ENCODE results near the gene DYNC1I1.

GRCh38 chr7:95788258-95788657 lies 15.9 kb downstream of the DYNC1I1 start:
- TF ChIP-seq, protein P1, sequence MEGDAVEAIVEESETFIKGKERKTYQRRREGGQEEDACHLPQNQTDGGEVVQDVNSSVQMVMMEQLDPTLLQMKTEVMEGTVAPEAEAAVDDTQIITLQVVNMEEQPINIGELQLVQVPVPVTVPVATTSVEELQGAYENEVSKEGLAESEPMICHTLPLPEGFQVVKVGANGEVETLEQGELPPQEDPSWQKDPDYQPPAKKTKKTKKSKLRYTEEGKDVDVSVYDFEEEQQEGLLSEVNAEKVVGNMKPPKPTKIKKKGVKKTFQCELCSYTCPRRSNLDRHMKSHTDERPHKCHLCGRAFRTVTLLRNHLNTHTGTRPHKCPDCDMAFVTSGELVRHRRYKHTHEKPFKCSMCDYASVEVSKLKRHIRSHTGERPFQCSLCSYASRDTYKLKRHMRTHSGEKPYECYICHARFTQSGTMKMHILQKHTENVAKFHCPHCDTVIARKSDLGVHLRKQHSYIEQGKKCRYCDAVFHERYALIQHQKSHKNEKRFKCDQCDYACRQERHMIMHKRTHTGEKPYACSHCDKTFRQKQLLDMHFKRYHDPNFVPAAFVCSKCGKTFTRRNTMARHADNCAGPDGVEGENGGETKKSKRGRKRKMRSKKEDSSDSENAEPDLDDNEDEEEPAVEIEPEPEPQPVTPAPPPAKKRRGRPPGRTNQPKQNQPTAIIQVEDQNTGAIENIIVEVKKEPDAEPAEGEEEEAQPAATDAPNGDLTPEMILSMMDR (conservative IDR thresholded peaks at IDR 0.05 in 1 of 2, IDR thresholded peaks at IDR 0.05 in 1 of 2; ENCODE audit: extremely low read depth in 1 of 2, insufficient read depth in 1 of 2, low read depth in 1 of 2, low read length in 2 of 2) = no peak
- TF ChIP-seq EZH2 (IDR thresholded peaks at IDR 0.05; ENCODE audit: borderline replicate concordance, low read length) = no peak

All from mammary epithelial cell (primary cell).